HS-5 (cell line): ENCODE results near the gene NTRK3.

ENCODE experiments used
- DNase-seq: peaks from one replicate; pipeline ENCODE4 v3.0.0-alpha.2; 2012; ENCODE audit warnings: low read depth

The NTRK3 gene

DNA sequence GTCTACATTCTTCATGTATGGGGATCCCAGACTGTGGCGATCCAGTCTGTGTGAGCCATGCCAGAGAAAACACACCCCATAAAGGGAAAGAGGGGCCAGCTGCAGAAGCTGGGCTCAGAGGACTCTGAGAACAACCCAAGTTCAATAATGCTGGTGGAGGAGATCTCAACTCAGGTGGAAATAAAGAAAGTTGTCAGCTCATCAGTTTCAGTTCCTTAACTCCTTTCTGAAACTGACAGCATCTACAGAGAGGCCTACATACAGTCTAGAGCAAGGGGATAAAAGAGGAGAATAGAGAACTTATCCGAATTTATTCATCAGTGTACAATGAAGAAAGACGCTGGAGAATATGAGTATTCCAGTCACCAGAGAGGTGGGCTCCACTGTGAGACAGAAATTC, 77.0 kb downstream of the NTRK3 start:
- DNase-seq, result no peak

DNA sequence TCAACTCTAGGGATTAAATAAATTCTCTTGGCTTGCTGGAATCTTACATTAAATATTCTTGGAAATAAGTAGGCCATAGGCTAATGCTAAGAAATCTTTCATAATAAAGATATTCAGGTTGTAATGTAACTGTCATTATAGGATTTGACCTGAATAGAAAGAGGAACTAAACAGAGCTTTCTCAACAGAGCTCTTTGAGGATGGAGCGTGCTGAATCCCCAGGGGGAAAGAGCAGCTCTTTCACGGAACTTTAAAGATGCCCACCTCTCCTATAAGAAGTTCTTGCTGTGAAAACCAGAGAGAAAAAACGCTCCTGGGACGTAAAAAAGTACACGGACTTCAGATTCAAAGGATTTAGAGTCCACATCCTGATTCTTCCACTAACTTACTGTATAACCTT, 77.9 kb downstream of the NTRK3 start:
- no peak for DNase-seq

DNA sequence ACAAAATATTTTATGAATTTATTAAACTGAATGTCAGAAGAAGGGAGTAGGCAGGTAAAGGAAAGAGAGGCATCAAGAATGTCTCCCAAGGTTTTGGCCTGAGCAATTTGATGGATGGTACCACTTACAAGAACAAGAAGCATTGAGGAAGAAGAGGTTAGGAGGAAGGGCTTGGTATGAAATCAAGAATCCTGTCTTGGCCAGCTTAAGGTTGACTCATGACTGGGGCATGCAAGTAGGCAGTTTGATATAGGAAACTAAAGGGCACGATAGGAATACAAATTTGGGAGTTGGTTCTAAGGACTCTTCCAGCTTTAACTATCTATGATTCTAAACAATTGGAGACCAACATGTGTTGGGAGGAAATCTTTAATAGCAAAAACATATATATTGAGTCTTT, 79.1 kb downstream of the NTRK3 start:
- DNase-seq, result no peak

DNA sequence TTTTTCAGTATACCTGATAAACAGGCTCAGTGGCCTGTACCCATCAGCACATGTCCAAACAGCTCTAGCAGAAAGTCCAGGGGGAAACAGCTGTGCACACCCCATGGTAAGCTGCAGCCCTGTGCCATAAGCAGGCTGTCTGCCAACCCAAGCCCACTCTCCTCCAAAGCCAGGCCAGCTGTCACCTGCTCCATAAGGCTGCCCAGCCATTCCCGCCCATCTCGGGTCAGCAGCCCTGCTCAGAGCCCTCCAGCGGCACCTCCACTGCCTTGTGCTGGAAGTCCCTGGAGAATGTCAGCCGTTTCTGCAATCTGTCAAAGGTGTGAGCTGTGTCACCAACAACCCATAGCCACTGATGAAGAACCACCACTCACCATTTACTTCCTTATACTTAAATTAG, 82.0 kb downstream of the NTRK3 start:
- no peak for DNase-seq

DNA sequence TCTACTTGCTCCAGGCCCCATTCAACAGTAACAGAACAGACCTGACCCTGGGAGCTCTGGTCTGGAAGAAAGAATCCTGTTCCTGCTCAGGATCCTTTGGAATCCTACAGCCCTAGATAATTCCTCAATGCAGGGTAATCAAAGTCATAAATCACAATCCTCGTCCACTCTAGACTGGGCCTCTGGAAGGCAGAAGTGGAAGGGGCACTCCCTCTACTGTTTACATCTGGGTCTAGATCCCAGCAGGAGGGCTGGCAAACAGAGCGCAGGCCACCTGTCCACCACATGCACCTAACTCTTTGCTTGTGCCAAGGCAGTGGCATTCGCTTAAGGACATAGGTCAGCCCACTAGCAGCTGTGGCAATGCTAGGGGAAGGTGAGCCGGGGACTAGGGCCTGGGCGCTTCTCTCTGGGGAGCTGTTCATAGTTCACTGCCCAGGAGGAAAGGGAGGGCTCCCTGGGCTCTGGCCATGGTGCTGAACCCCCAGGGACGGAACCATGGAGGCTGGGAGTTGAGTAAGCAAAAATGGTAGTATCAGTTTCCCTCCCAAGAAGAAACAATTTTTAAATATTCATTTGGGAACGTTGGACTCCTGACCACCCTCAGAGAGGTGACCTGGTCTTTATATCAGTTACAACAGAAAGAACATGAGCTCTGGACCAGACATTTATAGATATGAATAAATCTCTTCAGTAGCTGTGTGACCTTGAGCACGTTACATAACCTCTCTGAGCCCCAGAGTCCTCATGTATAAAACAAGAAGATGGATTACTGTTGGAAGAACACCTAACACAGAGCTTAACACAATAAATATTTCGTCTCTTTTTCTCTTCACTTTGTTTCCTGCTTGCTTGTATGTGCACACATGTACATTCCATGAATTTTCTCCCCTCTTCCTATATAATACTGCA, 90.2 kb downstream of the NTRK3 start:
- no peak for DNase-seq

DNA sequence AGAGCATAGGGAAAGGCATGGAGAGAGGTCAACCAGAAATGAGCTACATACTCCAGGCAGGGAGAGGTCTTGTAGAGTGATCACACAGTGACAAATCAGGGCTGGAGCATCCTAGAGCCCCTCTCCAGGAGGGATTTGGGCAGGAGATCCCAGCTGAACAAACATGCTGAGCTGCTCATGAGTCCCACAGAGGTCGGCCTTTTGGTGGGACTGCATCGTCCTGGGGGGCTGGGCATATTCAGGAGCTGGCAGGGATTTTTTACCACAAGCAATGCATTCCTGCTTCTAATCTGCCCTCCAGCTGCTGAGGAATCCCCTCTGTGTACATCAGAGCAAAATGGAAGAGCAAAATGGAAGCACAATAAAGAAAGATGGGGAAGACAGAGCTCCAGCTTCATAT, 94.9 kb downstream of the NTRK3 start:
- DNase-seq, result no peak

DNA sequence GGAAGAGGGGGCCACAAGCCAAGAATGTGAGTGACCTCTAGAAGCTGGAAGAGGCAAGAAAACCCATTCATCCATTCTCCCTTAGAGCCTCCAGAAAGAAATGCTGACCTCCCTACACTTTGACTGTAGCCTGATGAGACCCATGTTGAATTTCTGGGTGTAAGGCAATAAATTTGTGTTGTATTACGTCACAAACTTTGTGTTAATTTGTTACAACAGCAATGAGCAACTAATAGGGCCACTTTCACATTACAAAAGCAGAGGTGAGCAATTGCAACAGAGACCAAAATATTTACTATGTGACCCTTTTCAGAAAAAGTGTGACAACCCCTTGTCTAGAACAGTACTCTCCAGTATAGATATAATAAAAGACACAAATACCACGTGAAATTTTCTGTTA, 101.2 kb downstream of the NTRK3 start:
- no peak for DNase-seq

GRCh38 chr15:88152672-88153071, 103.9 kb downstream of the NTRK3 start:
- DNase-seq, result no peak

DNA sequence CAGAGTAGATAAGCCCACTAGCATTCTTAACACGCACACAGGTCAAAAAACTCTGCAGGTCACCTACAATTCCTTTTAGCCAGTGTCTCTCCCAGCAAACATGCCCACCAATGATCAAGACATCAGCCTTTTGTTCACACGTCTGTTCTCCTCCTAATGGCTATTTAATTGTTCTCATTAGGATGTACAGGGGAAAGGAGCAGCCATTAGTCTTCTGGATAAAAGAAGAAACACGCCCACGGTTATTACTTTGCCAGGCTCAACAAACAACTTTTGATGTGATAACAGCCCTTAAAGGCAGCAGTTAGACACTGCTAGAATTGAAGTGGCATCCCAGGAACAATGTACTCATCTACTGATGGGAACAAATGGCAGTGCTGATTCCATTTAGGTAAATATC, 108.8 kb downstream of the NTRK3 start:
- DNase-seq, result no peak

- DNase-seq, result no peak
These were observed 111.5 kb downstream of the NTRK3 start for GRCh38 chr15:88144921-88145653.

GRCh38 chr15:88142121-88142520, 114.4 kb downstream of the NTRK3 start:
- no peak for DNase-seq

DNA sequence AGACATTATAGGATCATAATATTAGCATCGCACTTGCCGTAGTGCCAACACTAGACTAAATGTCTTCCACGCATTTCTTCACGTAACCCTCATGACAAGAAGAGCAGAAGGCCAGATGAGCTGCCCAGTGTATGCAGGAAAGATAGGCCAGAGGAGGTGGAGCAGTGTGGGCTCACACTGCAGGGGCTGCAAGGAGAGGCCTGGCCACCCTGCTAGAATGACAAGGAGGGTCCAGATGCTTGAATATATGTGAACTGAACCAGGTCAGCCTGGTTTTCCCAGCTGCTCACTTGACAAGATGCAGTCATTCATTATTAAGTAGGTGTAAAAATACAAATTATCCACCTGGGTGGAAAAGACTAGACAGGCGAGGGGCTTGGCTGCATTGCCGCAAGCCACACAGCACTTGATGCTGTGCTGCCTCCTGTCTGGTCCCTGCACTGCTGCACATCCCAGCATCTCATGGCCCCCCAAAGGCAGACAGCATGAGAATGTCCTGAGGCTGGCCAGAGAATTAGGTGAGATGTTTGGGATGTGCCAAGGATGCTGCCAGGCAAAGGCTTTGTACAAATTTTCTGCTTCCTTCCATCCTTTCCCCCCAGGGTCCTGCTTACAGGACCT, 115.2 kb downstream of the NTRK3 start:
- no peak for DNase-seq

- no peak for DNase-seq
These were observed 116.1 kb downstream of the NTRK3 start for GRCh38 chr15:88140398-88140797.

GRCh38 chr15:88139936-88140335, 116.6 kb downstream of the NTRK3 start:
- DNase-seq, result no peak

DNA sequence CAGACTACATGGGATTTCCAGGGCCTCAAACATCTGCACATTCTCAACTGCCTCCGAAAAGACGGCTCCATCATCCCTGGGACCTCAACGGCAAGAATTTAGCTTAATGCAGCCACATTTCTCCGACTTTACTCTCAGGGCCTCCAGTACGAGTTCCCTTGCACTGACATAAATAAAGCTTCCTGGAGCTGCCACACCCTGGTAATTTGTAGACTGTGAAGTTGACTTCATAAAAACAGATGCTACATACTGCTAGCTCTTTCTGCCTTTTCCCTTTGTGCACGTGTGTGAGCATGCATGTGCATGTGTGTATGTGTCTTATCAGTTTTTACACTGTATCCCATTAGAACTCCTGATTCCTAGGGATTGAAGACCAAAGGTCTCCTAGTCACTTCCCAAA, 122.7 kb downstream of the NTRK3 start:
- DNase-seq, result no peak

DNA sequence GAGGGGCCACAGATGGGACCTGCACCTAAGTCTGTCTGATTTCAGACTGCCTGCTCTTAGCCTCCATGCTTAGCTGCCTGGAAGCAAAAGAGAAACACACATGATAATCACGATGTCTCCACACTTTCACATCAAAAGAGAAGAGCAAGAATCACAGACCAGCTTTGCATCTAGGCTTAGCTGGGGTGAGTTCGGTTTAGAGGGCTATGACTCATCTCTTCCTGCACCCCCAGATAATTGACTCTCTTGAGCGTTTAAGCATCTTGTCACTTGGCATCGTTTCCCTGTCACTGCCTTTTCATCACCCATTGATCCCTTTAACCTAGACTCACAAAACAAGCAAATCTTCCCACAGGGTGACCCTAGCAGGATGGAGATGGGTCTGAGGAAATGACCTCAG, 124.0 kb downstream of the NTRK3 start:
- no peak for DNase-seq

- no peak for DNase-seq
These were observed 124.6 kb downstream of the NTRK3 start for GRCh38 chr15:88131937-88132336.

- DNase-seq, result no peak
These were observed 129.1 kb downstream of the NTRK3 start for GRCh38 chr15:88127432-88127790.

DNA sequence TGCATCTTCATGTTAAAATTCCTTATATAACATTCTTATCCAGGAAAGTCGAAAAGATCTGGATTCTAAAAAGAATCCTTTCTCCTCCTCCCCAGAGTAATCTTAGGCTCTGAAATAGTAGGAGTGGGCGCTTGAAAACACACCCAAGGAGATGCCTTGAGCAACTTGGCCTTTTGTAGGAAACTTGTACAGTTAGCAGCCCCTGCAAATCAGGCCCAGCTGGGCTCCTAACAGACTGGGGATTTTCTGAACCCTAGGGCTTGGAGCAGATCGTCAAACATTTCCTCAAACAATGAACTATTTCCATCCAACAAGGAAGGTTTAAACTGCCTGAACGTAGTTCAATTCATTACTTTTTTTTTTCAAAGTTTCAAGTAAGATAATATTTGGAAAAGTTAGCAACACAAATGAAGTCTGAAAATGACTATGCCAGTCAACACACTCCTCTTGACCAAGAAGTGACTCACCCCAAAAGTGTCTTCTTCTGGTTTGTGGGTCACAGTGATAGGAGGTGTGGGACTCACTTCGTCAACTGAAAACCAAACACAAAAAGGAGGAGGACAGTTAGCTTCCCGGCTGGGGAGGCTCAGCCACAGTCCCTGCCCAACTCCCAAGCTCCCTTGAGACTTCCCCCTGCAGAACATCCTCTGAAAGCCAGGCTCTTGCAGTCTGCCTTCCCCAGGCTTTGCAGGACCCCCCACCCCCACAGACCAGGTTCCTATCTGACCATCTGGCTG, 129.7 kb downstream of the NTRK3 start:
- DNase-seq, result no peak

GRCh38 chr15:88125576-88125975, 131.0 kb downstream of the NTRK3 start:
- DNase-seq, result no peak

DNA sequence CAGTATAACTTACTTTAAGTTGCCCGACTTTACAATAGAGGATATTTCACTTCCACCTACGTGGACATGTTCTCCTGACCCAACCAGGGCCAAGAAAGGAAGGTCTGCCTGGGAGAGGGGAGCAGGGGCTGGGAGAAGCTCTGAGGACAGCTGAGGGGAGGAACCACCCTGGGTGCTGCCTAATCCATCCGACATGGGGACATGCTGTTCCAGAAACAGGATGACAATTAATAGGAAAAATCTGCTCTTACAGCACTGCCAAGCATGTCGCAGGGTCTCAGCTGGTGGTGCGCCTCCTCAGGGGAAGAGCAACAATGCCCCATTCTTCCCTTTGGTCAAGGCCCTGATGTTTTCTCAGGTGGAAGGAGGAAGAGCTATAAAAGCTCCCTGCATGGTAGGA, 132.3 kb downstream of the NTRK3 start:
- no peak for DNase-seq

DNA sequence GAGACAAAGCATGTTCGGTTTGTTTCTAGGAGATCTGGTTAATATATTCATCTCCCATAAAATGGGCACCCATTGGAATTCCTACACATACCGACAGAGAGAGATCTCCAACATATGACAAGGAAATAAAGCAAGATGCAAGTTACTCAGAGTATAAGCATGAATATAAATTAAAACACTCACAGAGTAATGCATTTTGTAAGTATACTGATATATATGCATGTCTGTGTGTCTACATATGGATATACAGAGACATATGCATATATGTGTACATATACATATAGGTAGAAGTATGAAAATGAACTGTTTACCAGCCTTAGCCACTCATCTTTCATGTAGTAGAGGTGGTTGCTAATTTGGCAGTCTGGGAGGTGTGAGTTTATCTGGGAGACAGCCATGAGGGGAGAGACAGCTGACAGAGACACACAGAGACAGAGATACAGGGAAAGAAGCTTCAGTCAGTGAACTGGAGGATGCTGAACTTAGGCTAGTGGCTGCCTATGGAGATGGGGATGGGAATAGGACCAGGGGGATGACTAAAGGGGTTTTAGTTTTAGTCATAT, 134.5 kb downstream of the NTRK3 start:
- DNase-seq, result no peak
